ENCODE data around the gene PARD3. TPM values are rescaled to one million over a fixed set of nuclear protein-coding genes. Genes with fewer than 3 reads are reported as not detected.

The PARD3 gene
- total and polyA plus RNA-seq, 2 donors (not counting 3 experiments of a cell fraction or from before 2014, with no cell fraction given): 7.3 to 24.1 TPM

DNA sequence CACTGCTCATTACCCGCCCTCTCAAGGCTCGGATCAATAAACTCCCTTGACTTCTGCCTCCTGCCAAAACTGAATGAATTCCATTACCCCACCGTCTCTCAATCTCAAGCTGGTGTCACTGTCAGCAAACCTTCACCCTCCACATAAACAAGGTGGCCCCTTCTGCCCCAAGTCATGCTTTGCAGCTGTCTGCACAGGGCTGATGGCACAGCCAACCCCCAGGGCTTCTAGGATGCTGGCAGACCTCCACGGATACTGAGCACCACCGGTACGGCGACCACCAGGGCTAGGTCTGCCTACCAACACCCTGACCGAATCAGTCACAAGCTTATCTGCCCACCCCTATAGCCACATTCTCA is 46.1 kb downstream of the PARD3 start:
- Histone ChIP-seq H3K27me3 (ENCODE audit: control insufficient read depth in 2 of 2, insufficient read depth in 2 of 2, low read length in 2 of 2) (no peaks in the 10 kb centered on the region), H3K4me1 (ENCODE audit: control insufficient read depth, extremely low read depth, insufficient read depth, low read length) (peaks cover 7% of the 10 kb centered on the region), H3K9ac (replicated peaks; ENCODE audit: extremely low read depth, insufficient read depth, low read length) (no peak overlapping the region), H3K9me1 (replicated peaks; ENCODE audit: control insufficient read depth, extremely low read depth, insufficient read depth, low read length) (no peaks in the 10 kb centered on the region), H3K4me3 (replicated peaks in 1 of 3; ENCODE audit: insufficient read depth in 1 of 3, low read depth in 1 of 3, low read length in 3 of 3) (no peak overlapping the region), H4K20me1 (replicated peaks; ENCODE audit: control insufficient read depth, extremely low read depth, insufficient read depth, low read length) (peaks cover 10% of the 10 kb centered on the region), H3K27ac (ENCODE audit: insufficient read depth, low read depth, low read length) (no peak overlapping the region), H3K9me3 (replicated peaks; ENCODE audit: control insufficient read depth, insufficient read depth, low read length) (no peaks in the 10 kb centered on the region), H3K79me2 (ENCODE audit: control insufficient read depth, insufficient read depth, low read length) (peaks cover 13% of the 10 kb centered on the region), H2AFZ (ENCODE audit: low read depth, low read length) (no peak overlapping the region), H3K4me2 (ENCODE audit: insufficient read depth, low read length) (no peak overlapping the region), H3K36me3 (ENCODE audit: control insufficient read depth in 2 of 2, extremely low read depth in 1 of 2, insufficient read depth in 2 of 2, low read length in 2 of 2) (no peaks in the 10 kb centered on the region)
- POLR2A ChIA-PET: no interaction called here
- no peak for TF ChIP-seq POLR2A (IDR thresholded peaks at IDR 0.05; ENCODE audit: low read depth, low read length)
- TF ChIP-seq EZH2 (IDR thresholded peaks at IDR 0.05; ENCODE audit: borderline replicate concordance, low read depth, low read length, severe bottlenecking): no peak
- no peak for TF ChIP-seq MYC (IDR thresholded peaks at IDR 0.05; ENCODE audit: low read depth, low read length)
- TF ChIP-seq, protein P1, sequence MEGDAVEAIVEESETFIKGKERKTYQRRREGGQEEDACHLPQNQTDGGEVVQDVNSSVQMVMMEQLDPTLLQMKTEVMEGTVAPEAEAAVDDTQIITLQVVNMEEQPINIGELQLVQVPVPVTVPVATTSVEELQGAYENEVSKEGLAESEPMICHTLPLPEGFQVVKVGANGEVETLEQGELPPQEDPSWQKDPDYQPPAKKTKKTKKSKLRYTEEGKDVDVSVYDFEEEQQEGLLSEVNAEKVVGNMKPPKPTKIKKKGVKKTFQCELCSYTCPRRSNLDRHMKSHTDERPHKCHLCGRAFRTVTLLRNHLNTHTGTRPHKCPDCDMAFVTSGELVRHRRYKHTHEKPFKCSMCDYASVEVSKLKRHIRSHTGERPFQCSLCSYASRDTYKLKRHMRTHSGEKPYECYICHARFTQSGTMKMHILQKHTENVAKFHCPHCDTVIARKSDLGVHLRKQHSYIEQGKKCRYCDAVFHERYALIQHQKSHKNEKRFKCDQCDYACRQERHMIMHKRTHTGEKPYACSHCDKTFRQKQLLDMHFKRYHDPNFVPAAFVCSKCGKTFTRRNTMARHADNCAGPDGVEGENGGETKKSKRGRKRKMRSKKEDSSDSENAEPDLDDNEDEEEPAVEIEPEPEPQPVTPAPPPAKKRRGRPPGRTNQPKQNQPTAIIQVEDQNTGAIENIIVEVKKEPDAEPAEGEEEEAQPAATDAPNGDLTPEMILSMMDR (IDR thresholded peaks at IDR 0.05; ENCODE audit: extremely low read depth in 1 of 2, insufficient read depth in 1 of 2, low read depth in 1 of 2, low read length in 2 of 2): no peak
- TF ChIP-seq POLR2AphosphoS5 (IDR thresholded peaks at IDR 0.05; ENCODE audit: insufficient read depth, low read depth, low read length): no peak
- TF ChIP-seq GATA2 (IDR thresholded peaks at IDR 0.05; ENCODE audit: insufficient read depth, insufficient read length, low read depth, low read length): no peak
- TF ChIP-seq JUN (IDR thresholded peaks at IDR 0.05; ENCODE audit: borderline replicate concordance, insufficient read depth, insufficient read length, low read depth): no peak
- TF ChIP-seq, protein P2, sequence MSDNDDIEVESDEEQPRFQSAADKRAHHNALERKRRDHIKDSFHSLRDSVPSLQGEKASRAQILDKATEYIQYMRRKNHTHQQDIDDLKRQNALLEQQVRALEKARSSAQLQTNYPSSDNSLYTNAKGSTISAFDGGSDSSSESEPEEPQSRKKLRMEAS (IDR thresholded peaks at IDR 0.05; ENCODE audit: insufficient read depth, insufficient read length): no peak
- no peak for TF ChIP-seq FOS (IDR thresholded peaks at IDR 0.05; ENCODE audit: borderline replicate concordance, insufficient read depth, low read length)
- intact Hi-C loops (cut with micrococcal nuclease): no loop called here
- no TSS peak for BruUV-seq (replicated peaks)
- DNase-seq (ENCODE audit: low read depth, low spot score): no peak
- CTCF ChIA-PET: interaction anchor here (1.5 kb wide), 1 partner anchor 12 kb away, joined by 5 read pairs; no protein-coding TSS in a partner anchor
- FAIRE-seq: no peak
- dilution Hi-C loops (cut with MboI; ENCODE audit: extremely low pct_ligation_motif_present, low sequenced_read_pairs): no loop called here
